ENCODE data around the gene PDZD2.
A peak's percentile ranks its signal among the peaks of the same experiment; 100 is the strongest.
"Not testable (repeated sequence)": the region's sequence is repeated elsewhere in the genome, so short reads cannot be mapped to it uniquely, and the experiment has no call there.

PDZD2 gene

GRCh38 chr5:31692561-31693221 lies 53.8 kb downstream of the PDZD2 start:
- peak in 13 of 14 donors; percentile 7 to 81 (median 54) for DNase-seq

GRCh38 chr5:31698673-31699072 lies 59.7 kb downstream of the PDZD2 start:
- DNase-seq, result no peak

GRCh38 chr5:31701642-31702299 lies 62.8 kb downstream of the PDZD2 start:
- DNase-seq, result no peak

GRCh38 chr5:31702712-31703111 lies 63.8 kb downstream of the PDZD2 start:
- no peak for DNase-seq

- DNase-seq, result no peak
Measured at GRCh38 chr5:31703757-31704156, 64.8 kb downstream of the PDZD2 start.

- no peak for DNase-seq
Measured at GRCh38 chr5:31706186-31706585, 67.3 kb downstream of the PDZD2 start.

GRCh38 chr5:31707329-31707728 lies 68.4 kb downstream of the PDZD2 start:
- no peak for DNase-seq

GRCh38 chr5:31708089-31708488 lies 69.2 kb downstream of the PDZD2 start:
- DNase-seq, result no peak

- no peak for DNase-seq
Measured at GRCh38 chr5:31711363-31711762, 72.4 kb downstream of the PDZD2 start.

- no peak for DNase-seq
Measured at GRCh38 chr5:31711935-31712592, 73.1 kb downstream of the PDZD2 start.

GRCh38 chr5:31717561-31717960 lies 78.6 kb downstream of the PDZD2 start:
- peak in 1 of 14 donors; percentile 3 for DNase-seq

GRCh38 chr5:31720004-31720403 lies 81.1 kb downstream of the PDZD2 start:
- no peak for DNase-seq

- no peak for DNase-seq
Measured at GRCh38 chr5:31720811-31721345, 81.9 kb downstream of the PDZD2 start.

- no peak for DNase-seq
Measured at GRCh38 chr5:31722111-31722510, 83.2 kb downstream of the PDZD2 start.

GRCh38 chr5:31725996-31726395 lies 87.1 kb downstream of the PDZD2 start:
- no peak for DNase-seq

- no peak for DNase-seq
Measured at GRCh38 chr5:31726952-31727351, 88.0 kb downstream of the PDZD2 start.

- no peak for DNase-seq
Measured at GRCh38 chr5:31728039-31728438, 89.1 kb downstream of the PDZD2 start.

GRCh38 chr5:31728806-31729205 lies 89.9 kb downstream of the PDZD2 start:
- not testable (repeated sequence) for DNase-seq

- no peak for DNase-seq
Measured at GRCh38 chr5:31730139-31730538, 91.2 kb downstream of the PDZD2 start.

GRCh38 chr5:31731016-31731415 lies 92.1 kb downstream of the PDZD2 start:
- no peak for DNase-seq

GRCh38 chr5:31731710-31732301 lies 92.9 kb downstream of the PDZD2 start:
- DNase-seq, result no peak

GRCh38 chr5:31732821-31733220 lies 93.9 kb downstream of the PDZD2 start:
- DNase-seq, result not testable (repeated sequence)

- peak in 11 of 14 donors; percentile 32 to 73 (median 61) for DNase-seq
Measured at GRCh38 chr5:31733371-31733770, 94.4 kb downstream of the PDZD2 start.
